RPMI8226 (cell line): ENCODE data around the gene CPAMD8.

ENCODE experiments used
- DNase-seq: peaks from one replicate; pipeline ENCODE4 v3.0.0-alpha.2; 2015

CPAMD8 gene

GRCh38 chr19:17026706-17027534, at the start of gene CPAMD8:
CPAMD8 (minus strand) TSS chr19:17026810; CDS start chr19:17026642, 168 bp downstream.
- DNase-seq = no peak

- peak; percentile 35 for DNase-seq
Observed at GRCh38 chr19:17075864-17076542, 49.4 kb upstream of the CPAMD8 start.

- peak; percentile 100 for DNase-seq
Observed at GRCh38 chr19:17075035-17075863, 48.6 kb upstream of the CPAMD8 start, which contains the start of the genes HAUS8 and MYO9B. HAUS8 (minus strand) TSS chr19:17075452; CDS start chr19:17075422, 30 bp downstream. MYO9B (plus strand) TSS chr19:17075777; CDS start chr19:17101718, 25,941 bp downstream.

- DNase-seq = no peak
Observed at GRCh38 chr19:17074634-17075034, 48.0 kb upstream of the CPAMD8 start.

GRCh38 chr19:17073869-17074633, 47.4 kb upstream of the CPAMD8 start:
- DNase-seq = peak; percentile 85

GRCh38 chr19:17070912-17071311, 44.3 kb upstream of the CPAMD8 start:
- no peak for DNase-seq

GRCh38 chr19:17070421-17070820, 43.8 kb upstream of the CPAMD8 start:
- DNase-seq = no peak

- DNase-seq = no peak
Observed at GRCh38 chr19:17069193-17069592, 42.6 kb upstream of the CPAMD8 start.

GRCh38 chr19:17063428-17063827, 36.8 kb upstream of the CPAMD8 start:
- DNase-seq = no peak

GRCh38 chr19:17061691-17062090, 35.1 kb upstream of the CPAMD8 start:
- no peak for DNase-seq

- no peak for DNase-seq
Observed at GRCh38 chr19:17061205-17061604, 34.6 kb upstream of the CPAMD8 start.

- no peak for DNase-seq
Observed at GRCh38 chr19:17060802-17061201, 34.2 kb upstream of the CPAMD8 start.

- DNase-seq = no peak
Observed at GRCh38 chr19:17058236-17058635, 31.6 kb upstream of the CPAMD8 start.

- no peak for DNase-seq
Observed at GRCh38 chr19:17055636-17056035, 29.0 kb upstream of the CPAMD8 start.

GRCh38 chr19:17054746-17055145, 28.1 kb upstream of the CPAMD8 start:
- DNase-seq = no peak

- peak; percentile 47 for DNase-seq
Observed at GRCh38 chr19:17052439-17052838, 25.8 kb upstream of the CPAMD8 start.

- DNase-seq = no peak
Observed at GRCh38 chr19:17049711-17050280, 23.2 kb upstream of the CPAMD8 start.

- DNase-seq = no peak
Observed at GRCh38 chr19:17048885-17049453, 22.4 kb upstream of the CPAMD8 start.

GRCh38 chr19:17045907-17046502, 19.4 kb upstream of the CPAMD8 start:
- DNase-seq = no peak

- DNase-seq = no peak
Observed at GRCh38 chr19:17043744-17044143, 17.1 kb upstream of the CPAMD8 start.

- DNase-seq = no peak
Observed at GRCh38 chr19:17041976-17042375, 15.4 kb upstream of the CPAMD8 start.
